ENCODE data around the gene PPP1R2.

PPP1R2 gene

GRCh38 chr3:195565716-195566115, 22.6 kb upstream of the PPP1R2 start:
- no peak for DNase-seq

DNA sequence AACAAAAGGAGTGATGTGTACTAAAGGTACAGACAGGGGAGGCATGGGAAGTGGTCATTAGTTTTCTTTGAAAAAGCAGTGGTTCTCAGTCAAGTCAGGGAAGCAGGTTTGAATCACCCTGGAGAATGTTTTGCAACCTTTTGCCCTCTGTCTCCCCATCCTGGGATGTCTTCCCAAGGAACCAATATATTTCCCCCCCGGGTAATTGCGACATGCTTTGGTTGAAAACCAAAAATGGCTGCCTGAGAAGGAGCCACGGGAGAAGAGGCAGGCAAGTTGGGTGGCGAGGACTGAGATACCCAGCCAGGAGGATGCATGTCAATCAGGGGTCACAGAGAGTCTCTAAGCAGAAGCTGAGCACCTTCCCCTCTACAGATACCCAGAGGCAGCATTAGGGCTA, 20.2 kb upstream of the PPP1R2 start:
- no peak for DNase-seq

DNA sequence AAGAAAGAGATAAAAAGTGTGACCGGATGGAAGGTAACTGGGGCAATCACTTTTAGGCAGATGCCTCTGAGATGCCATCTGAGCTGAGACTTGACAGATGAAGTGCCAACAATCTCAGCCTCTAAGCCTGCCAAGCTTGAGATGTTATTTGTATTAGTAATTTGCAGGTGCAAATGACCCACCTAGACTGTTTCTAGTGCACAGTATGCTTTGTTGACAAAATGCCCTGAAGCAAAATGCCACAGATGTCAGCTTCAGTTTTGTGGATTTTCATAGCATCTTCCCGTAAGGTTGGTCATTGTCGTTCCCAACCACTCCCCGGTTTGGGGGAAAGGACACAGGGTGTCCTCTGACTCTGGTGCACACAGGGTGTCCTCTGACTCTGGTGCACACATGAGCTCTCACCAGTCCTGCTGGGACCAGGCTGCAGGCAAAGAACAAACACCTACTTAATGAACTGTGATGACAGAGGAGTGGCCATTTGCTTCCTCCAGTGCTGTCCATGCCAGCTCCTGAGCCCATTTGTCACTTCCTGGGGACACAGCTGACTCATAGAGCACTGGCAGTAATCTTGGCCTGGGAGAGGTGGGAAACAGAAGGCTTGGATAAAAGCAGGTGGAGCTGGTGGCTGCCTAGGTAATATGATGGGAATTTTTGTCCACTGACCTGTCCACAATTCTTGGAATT, 16.7 kb upstream of the PPP1R2 start:
- no peak for DNase-seq

DNA sequence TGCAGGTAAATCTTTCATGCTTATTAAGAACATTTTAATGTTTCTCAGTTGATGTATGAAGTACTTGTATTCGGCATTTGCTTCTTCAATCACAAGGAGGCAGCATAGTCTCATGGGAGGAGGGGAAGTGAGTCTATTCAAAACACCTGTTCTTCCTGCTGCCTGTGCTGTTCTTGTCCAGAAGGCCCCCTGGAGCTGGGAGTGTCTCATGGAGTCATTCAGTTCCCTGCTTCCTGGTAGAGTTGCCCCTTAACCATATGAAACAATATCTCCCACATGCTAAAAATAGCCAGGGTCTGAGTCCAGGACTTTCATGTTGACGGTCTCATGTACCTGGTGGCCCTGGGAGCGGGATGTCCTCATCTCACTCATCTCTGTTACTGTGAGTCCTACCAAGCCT, 15.5 kb upstream of the PPP1R2 start:
- no peak for DNase-seq

GRCh38 chr3:195557322-195557721, 14.2 kb upstream of the PPP1R2 start:
- no peak for DNase-seq

DNA sequence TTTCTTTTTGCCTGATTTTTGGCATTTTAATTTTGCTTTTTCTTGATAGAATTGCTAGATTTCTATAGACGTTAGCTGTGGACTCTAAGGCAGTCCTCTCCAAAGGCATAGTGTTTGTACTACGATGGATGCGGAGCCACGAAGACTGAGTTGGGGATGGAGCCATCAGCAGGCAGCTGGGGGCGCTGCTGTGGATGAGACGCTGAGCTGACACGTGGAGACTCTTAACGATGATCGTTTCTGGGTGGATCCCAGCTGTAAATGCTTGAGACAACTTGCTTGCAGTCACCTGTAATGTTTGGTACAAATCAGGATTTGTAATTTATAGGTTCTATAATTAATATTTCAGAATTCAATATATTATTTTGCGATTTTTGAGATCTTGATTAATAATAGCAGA, 13.3 kb upstream of the PPP1R2 start:
- DNase-seq = no peak

DNA sequence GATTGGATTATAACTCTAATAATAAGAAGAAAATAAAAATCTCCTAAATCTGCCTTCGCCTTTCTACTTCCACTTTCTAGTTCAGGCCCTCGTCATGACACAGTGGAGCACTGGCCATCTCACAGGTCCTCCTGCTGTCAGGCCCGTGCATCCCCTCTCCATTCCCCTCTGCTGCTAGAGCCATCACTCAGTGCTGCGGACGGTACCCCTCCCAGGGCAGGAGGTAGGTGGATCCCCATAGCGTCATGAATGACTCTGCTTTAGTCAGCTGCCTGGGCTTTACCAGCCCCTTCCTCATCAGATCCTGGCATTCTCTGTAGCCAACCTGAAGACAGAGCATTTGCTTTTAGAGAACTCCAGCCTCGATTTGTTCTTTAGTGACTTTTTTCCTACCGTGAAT, 12.0 kb upstream of the PPP1R2 start:
- DNase-seq = no peak

- DNase-seq = no peak
Measured at GRCh38 chr3:195554458-195554857, 11.3 kb upstream of the PPP1R2 start.

- no peak for DNase-seq
Measured at GRCh38 chr3:195553268-195553667, 10.1 kb upstream of the PPP1R2 start.

GRCh38 chr3:195551381-195551978, 8.4 kb upstream of the PPP1R2 start:
- DNase-seq = no peak

DNA sequence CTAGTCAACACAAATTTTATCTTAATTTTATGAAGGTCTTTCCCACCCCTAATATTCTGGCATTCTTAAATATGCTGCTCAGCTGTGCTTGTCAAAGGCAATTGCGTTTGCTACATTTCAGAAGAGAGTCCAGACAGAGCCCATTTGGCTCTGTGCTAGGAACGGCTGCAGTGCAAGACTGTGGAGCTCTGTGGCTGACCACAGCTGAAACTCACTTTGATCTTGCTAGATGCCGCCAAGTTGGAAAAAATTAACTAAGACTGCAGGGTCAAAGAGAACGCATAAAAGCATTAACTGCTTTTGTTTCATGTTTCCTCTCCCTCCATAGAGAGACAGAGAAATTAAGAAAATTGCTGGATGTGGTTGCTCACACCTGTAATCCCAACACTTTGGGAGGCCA, 7.6 kb upstream of the PPP1R2 start:
- peak; percentile 23 for DNase-seq

DNA sequence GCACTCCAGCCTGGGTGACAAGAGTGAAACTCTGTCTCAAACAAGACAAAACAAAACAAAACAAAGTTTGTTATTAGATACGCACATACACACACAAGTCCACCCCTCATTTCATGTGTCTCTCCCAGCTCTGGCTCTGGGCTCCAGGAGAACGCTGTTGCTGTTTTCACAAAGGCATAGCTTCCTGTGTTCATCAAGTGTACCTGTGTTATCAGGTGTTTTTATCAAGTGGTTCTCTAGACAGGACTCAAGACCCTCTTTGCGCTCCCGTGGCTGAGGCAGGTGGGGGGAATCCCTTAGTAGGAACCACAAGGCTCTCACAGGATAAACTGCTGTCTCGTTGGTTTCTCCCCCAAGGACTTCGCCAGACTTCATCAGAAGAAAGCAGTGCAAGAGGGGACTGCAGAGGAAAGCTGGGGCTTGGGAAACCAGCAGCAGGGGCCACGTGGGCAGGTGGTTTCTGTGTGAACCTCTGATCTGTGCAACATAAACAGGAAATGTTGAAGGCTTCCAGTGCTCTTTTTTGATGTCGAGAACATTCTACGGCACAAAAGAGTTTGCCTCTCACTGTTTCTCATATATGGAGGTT, 6.9 kb upstream of the PPP1R2 start:
- no peak for DNase-seq

- DNase-seq = no peak
Measured at GRCh38 chr3:195548987-195549386, 5.9 kb upstream of the PPP1R2 start.

- no peak for DNase-seq
Measured at GRCh38 chr3:195548501-195548900, 5.4 kb upstream of the PPP1R2 start.

GRCh38 chr3:195548006-195548405, 4.9 kb upstream of the PPP1R2 start:
- no peak for DNase-seq

GRCh38 chr3:195546130-195546560, 3.0 kb upstream of the PPP1R2 start:
- DNase-seq = peak; percentile 68

DNA sequence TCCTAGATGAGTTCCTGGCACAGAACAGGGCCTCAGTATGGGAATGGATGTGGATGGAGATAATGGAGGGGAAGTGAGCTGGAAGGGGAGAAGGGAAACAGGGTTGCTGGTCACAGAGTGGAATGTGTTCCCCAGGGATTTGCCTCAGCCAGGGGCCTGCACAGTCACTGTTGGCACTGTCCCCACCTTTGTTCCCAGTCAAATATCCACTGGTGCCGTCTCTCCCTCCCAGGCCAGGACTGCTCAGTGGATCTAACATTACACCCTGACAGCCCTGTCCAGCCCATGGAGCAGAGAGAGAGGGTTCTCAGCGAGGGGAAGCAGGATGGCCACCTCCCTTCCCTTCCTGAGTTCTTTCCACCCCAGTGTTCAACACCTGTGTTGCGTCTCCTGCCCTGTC, 1.5 kb upstream of the PPP1R2 start:
- no peak for DNase-seq

DNA sequence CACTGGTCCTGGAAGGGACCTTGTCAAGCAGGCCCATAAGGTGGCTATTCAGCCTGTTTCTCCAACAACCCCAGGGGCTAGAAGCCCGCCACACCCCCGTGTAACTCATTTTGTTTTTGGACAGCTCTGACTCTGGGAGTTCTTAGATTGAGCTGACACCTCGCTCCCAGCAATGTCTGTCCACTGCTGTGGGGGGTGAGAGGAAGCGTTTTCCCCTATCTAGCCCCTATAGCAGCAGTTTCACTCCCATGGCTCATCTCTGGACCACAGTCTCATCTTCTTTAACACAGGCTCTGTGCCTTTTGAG, 1.1 kb upstream of the PPP1R2 start:
- no peak for DNase-seq

GRCh38 chr3:195543500-195544229, 540 bp upstream of the PPP1R2 start:
- no peak for DNase-seq

DNA sequence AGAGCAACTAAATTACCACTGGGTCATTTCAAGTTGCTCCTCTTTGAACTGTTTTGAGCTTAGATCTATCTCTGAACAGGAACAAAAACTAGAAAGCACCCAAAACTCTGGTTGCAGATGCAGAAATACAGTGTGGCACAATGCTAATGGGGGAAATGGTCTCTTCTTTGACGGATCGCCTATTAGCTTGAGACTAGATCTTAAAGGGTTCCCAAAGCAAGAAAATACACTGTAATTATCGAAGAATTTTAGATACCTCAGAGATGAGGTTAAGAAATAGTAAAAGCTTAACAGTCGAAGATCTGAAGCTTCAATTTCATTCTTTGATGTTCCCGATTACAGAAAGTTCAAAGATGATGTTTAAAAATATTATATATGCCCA, 818 bp downstream of the PPP1R2 start:
- no peak for DNase-seq

DNA sequence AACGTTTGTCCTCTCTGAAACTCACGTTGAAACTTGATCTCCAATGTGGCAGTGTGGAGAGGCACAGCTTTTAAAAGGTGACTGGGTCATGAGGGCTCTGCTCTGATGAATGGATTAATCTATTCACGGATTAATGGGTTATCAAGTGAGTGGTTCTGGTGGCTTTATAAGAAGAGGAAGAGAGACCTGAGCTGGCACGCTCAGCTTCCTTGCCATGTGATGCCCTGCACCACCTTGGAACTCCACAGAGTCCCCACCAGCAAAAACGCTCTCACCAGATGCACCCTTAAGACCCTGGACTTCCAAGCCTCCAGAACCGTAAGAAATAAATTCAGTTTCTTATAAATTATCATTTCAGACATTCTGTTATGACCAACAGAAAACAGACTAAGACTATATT, 2.6 kb downstream of the PPP1R2 start:
- no peak for DNase-seq

GRCh38 chr3:195540027-195540426, 3.1 kb downstream of the PPP1R2 start:
- no peak for DNase-seq

DNA sequence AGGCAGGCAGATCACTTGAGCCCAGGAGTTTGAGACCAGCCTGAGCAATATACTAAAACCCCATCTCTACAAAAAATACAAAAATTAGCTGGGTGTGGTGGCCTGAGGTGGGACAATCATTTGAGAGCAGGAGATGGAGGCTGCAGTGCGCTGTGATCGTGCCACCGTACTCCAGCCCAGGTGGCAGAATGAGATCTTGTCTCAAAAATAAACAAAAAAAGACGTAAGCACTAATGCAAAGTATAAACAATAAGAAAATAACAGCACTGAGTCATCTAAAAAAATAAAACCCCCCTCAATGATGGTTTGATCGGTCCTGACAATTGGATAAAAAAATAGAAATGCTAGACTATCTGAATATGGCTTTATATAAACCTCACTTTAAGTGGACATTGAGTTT, 3.6 kb downstream of the PPP1R2 start:
- no peak for DNase-seq

DNA sequence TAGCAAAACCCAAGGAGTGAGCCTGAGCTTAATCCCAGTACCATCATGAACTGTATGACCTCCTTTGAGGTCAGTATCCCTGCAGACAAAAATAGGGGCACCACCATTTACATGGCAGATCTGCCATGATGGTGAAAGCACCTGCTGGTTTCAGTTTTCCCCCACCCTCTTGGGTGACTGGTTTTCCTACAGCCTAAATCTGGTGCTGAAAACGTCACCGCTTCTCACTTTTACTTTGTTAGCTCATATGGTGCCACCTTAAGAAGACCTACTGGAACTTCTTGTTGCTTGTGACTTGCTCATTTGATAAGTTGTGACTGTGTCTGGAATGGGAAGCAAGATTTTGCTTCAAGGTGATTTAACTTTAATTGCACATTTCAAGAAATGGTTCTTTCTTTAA, 5.1 kb downstream of the PPP1R2 start:
- no peak for DNase-seq

Measured in fibroblast of skin of abdomen (primary cell).